MM.1S (cell line): ENCODE results near the gene OR4K2.

Source experiments
- DNase-seq: peaks from one replicate; pipeline ENCODE4 v3.0.0-alpha.2; 2015
- H2AFZ ChIP-seq: fragments of 300-600 bp; sonication (generic); 2 replicates; pipeline ENCODE4 v1.6.0; 2016; ENCODE audit warnings: antibody characterized with exemption, low read length
- H3F3A ChIP-seq: fragments of 300-600 bp; sonication (generic); 2 replicates; pipeline ENCODE4 v1.6.1; 2016; ENCODE audit warnings: mild to moderate bottlenecking, antibody characterized with exemption, low read length, moderate library complexity, mixed read lengths; ENCODE audit not compliant: insufficient read depth
- H3K27ac ChIP-seq: fragments of 300-600 bp; sonication (generic); 2 replicates; pipeline ENCODE4 v1.5.1; 2016; ENCODE audit warnings: mild to moderate bottlenecking, low read length
- H3K27me3 ChIP-seq: fragments of 300-600 bp; sonication (generic); replicated peaks from 2 replicates; pipeline ENCODE4 v1.6.0; 2016; ENCODE audit warnings: low read length; ENCODE audit not compliant: insufficient read depth
- H3K36me3 ChIP-seq: fragments of 300-600 bp; sonication (generic); replicated peaks from 2 replicates; pipeline ENCODE4 v1.6.1; 2016; ENCODE audit warnings: mild to moderate bottlenecking, low read length, mixed read lengths; ENCODE audit not compliant: insufficient read depth
- H3K4me1 ChIP-seq: fragments of 300-600 bp; sonication (generic); 2 replicates; pipeline ENCODE4 v1.6.1; 2016; ENCODE audit warnings: low read length, mixed read lengths
- H3K4me2 ChIP-seq: fragments of 300-600 bp; sonication (generic); 2 replicates; pipeline ENCODE4 v1.6.0; 2016; ENCODE audit warnings: low read depth, low read length
- H3K4me3 ChIP-seq: fragments of 300-600 bp; sonication (generic); 2 replicates; pipeline ENCODE4 v1.5.1; 2016; ENCODE audit warnings: low read length, mixed read lengths
- H3K79me2 ChIP-seq: fragments of 300-600 bp; sonication (generic); 2 replicates; pipeline ENCODE4 v1.6.1; 2016; ENCODE audit warnings: mixed run types, low read length, mixed read lengths
- H3K9ac ChIP-seq: fragments of 300-600 bp; sonication (generic); 2 replicates; pipeline ENCODE4 v1.6.1; 2016; ENCODE audit warnings: low read length, mixed read lengths
- H3K9me2 ChIP-seq: fragments of 300-600 bp; sonication (generic); replicated peaks from 2 replicates; pipeline ENCODE4 v1.6.1; 2016; ENCODE audit warnings: mild to moderate bottlenecking, low read length, mixed read lengths; ENCODE audit not compliant: insufficient read depth
- H3K9me3 ChIP-seq: fragments of 300-600 bp; sonication (generic); replicated peaks from 2 replicates; pipeline ENCODE4 v1.6.1; 2016; ENCODE audit warnings: mild to moderate bottlenecking, low read length, mixed read lengths; ENCODE audit not compliant: insufficient read depth
- H4K20me1 ChIP-seq: fragments of 300-600 bp; sonication (generic); 2 replicates; pipeline ENCODE4 v1.6.1; 2016; ENCODE audit warnings: mild to moderate bottlenecking, low read length, moderate library complexity, mixed read lengths; ENCODE audit not compliant: insufficient read depth
- EZH2 ChIP-seq: fragments of 300-600 bp; sonication (generic); optimal IDR thresholded peaks from 2 replicates; pipeline ENCODE3; 2017; ENCODE audit warnings: low read depth, mild to moderate bottlenecking, antibody characterized with exemption, low read length, mixed read lengths
- EZH2phosphoT487 ChIP-seq: fragments of 300-600 bp; sonication (generic); IDR thresholded peaks from 2 replicates; pipeline ENCODE4 v1.6.1; 2018; ENCODE audit warnings: antibody characterized with exemption, low read length
- TF ChIP-seq, protein P1 (sequence below): fragments of 300-600 bp; sonication (generic); IDR thresholded peaks from 2 replicates; pipeline ENCODE4 v1.5.1; 2016; ENCODE audit warnings: antibody characterized with exemption, low read length, mixed read lengths

Gene OR4K2

DNA sequence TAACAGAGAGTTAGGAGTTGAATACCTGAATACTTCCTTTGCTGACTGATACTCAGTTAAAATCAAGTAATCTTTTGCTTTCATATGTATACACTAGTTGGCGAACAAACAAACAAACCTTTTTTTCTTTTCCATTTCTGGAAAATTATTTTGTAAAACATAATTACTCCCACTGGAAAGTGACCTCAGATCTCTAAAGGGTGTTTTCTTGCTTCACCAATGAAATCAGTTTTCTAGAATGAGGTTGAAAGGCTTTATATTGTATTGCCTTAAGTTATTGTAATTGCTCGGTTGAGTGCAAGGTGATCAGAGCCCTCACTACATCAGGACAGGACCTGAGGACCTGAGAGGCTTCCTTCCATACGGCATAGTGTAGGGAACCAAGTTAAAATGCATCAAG lies 55.7 kb downstream of the OR4K2 start, which contains the start of gene OR4K1:
Gene OR4K1, plus strand, starts transcription at position 301 of the 400 bp plus-strand sequence. CDS start 4,750 bp downstream, outside the sequence.
- Histone ChIP-seq H3K9me2 (no peaks in the 10 kb centered on the region), H3K4me2 (no peak within 1 kb of the TSS), H2AFZ (no peak within 1 kb of the TSS), H3K79me2 (no peaks in the 10 kb centered on the region), H3K27ac (no peak within 1 kb of the TSS), H3K9me3 (no peaks in the 10 kb centered on the region), H3K4me1 (no peaks in the 10 kb centered on the region), H3K36me3 (no peaks in the 10 kb centered on the region), H4K20me1 (no peaks in the 10 kb centered on the region), H3K4me3 (no peak within 1 kb of the TSS), H3K27me3 (no peaks in the 10 kb centered on the region), H3F3A (no peaks in the 10 kb centered on the region), H3K9ac (no peak within 1 kb of the TSS)
- DNase-seq = no peak
- TF ChIP-seq EZH2phosphoT487 = no peak
- no peak for TF ChIP-seq EZH2
- TF ChIP-seq, protein P1, sequence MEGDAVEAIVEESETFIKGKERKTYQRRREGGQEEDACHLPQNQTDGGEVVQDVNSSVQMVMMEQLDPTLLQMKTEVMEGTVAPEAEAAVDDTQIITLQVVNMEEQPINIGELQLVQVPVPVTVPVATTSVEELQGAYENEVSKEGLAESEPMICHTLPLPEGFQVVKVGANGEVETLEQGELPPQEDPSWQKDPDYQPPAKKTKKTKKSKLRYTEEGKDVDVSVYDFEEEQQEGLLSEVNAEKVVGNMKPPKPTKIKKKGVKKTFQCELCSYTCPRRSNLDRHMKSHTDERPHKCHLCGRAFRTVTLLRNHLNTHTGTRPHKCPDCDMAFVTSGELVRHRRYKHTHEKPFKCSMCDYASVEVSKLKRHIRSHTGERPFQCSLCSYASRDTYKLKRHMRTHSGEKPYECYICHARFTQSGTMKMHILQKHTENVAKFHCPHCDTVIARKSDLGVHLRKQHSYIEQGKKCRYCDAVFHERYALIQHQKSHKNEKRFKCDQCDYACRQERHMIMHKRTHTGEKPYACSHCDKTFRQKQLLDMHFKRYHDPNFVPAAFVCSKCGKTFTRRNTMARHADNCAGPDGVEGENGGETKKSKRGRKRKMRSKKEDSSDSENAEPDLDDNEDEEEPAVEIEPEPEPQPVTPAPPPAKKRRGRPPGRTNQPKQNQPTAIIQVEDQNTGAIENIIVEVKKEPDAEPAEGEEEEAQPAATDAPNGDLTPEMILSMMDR = no peak
